ENCODE measurements around the gene FGF14.

The FGF14 gene

GRCh38 chr13:102190930-102191329 is 210.9 kb downstream of the FGF14 start:
- H3K4me1 ChIP-seq (ENCODE audit: control insufficient read depth, insufficient read depth, low read length): peaks cover 22% of the 10 kb centered on the region
- H3K36me3 ChIP-seq (ENCODE audit: insufficient read depth, low read length): no peaks in the 10 kb centered on the region
- no peak overlapping the region for H3K9ac ChIP-seq (ENCODE audit: low read depth, low read length)
- H3K27me3 ChIP-seq (ENCODE audit: control insufficient read depth, insufficient read depth, low read length): no peaks in the 10 kb centered on the region
- H3K9me3 ChIP-seq (replicated peaks; ENCODE audit: low read length): no peaks in the 10 kb centered on the region
- no peak overlapping the region for H3K4me2 ChIP-seq (ENCODE audit: low read length)
- no peak overlapping the region for H3K4me3 ChIP-seq (ENCODE audit: low read length)

DNA sequence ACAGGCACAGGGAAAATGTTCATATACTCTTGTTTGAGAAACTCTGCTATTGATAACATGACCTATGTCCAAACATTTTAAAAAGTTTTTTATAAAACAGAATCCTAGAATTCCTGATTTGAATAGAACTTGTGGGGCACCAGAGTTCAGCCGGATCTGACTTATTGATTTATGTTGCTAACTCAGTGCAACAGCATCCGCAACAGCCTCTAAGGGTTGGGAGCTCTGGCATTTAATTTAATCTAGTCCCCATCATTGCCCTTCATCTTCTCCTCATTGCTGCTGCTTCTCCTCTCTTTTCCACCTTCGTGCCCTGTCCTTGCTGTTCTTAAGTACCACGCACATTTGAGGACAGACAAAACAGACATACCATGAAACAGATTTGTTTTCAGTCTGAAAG is 214.5 kb downstream of the FGF14 start:
- H3K4me2 ChIP-seq (ENCODE audit: low read length): no peak overlapping the region
- H3K9ac ChIP-seq (ENCODE audit: low read depth, low read length): no peak overlapping the region
- H3K27me3 ChIP-seq (ENCODE audit: control insufficient read depth, insufficient read depth, low read length): no peaks in the 10 kb centered on the region
- H3K4me3 ChIP-seq (ENCODE audit: low read length): no peak overlapping the region
- peaks cover 15% of the 10 kb centered on the region for H3K4me1 ChIP-seq (ENCODE audit: control insufficient read depth, insufficient read depth, low read length)
- no peaks in the 10 kb centered on the region for H3K9me3 ChIP-seq (replicated peaks; ENCODE audit: low read length)
- no peaks in the 10 kb centered on the region for H3K36me3 ChIP-seq (ENCODE audit: insufficient read depth, low read length)

DNA sequence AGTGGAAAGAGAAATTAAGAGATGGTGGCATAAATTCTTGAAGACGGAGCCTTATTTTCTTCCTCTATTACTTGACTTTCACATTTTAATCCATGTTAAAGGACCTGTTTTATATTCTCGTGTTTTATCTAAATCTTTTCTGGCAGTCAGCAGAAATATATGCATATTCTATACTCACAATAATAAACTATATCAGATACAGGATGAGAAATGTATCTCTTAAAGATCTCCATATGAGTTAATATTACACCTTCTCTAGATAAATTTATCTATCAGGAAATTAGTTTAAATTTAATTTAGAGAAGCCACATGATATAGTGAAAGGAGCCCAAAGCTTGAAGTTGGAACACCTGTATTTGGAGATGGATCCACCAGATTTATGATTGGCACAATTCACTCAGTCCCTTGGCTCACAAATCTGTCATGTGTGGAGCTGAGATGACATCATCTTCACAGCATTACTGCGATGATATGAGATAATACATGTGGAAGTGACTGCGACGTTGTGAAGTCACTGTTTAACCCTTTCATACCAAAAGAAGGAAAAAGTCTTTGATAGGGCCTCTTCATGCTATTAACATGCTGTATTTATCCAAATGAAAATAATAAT is 216.4 kb downstream of the FGF14 start:
- H3K9ac ChIP-seq (ENCODE audit: low read depth, low read length): no peak overlapping the region
- no peak overlapping the region for H3K4me2 ChIP-seq (ENCODE audit: low read length)
- peaks cover 3% of the 10 kb centered on the region for H3K4me1 ChIP-seq (ENCODE audit: control insufficient read depth, insufficient read depth, low read length)
- H3K27me3 ChIP-seq (ENCODE audit: control insufficient read depth, insufficient read depth, low read length): no peaks in the 10 kb centered on the region
- no peak overlapping the region for H3K4me3 ChIP-seq (ENCODE audit: low read length)
- H3K9me3 ChIP-seq (replicated peaks; ENCODE audit: low read length): no peaks in the 10 kb centered on the region
- H3K36me3 ChIP-seq (ENCODE audit: insufficient read depth, low read length): no peaks in the 10 kb centered on the region

DNA sequence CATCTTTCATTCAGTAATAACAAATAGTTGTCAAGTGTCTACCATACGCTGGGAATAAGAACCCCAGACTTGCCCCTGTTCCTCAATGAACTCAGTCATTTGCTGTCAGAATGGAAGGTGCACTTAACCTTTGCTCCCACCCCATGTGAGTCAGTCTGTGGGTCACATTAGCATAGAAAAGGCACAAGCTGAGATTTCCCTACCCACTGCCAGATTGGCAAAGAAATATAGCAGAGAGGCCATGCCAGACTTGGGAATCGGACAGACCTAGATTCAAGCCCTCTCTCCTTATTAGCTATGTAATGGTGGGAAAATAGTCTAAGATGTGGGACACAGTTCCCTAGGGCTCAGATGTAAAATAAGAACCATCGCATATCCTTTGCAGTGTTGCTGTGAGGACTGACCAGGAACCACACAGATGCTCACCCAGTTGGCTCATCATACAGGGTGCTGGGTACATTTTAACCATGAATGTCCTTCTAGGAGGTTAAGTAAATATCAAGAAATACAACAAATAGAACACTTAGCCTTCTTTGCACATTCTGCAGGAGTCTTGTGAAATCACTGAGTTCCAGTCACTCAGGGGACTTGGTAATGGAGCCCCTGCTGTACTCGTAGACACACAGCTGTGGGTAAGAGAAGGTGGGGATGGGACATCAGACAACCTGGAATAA is 218.2 kb downstream of the FGF14 start:
- Histone ChIP-seq H3K4me1 (ENCODE audit: control insufficient read depth, insufficient read depth, low read length) (peaks cover 3% of the 10 kb centered on the region), H3K9me3 (replicated peaks; ENCODE audit: low read length) (no peaks in the 10 kb centered on the region), H3K27me3 (ENCODE audit: control insufficient read depth, insufficient read depth, low read length) (no peaks in the 10 kb centered on the region), H3K36me3 (ENCODE audit: insufficient read depth, low read length) (no peaks in the 10 kb centered on the region), H3K4me2 (ENCODE audit: low read length) (no peak overlapping the region), H3K4me3 (ENCODE audit: low read length) (no peak overlapping the region), H3K9ac (ENCODE audit: low read depth, low read length) (no peak overlapping the region)

DNA sequence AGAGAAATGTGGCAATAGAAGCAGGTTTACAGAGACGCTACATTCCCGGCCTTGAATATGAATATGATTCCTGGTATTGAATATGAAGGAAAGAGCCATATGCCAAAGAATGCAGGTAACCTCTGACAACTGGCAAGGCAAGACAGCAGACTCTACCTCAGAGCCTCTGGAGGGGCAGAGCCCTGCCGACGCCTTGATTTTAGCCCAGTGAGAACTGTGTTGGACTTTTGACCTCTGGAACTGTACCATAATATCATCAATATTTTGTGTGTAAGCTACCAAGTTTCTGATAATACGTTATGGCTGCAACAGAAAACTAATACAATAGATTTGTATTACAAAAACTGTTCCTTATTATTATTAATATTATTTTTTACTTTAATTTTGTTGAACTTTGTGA is 219.7 kb downstream of the FGF14 start:
- H3K9me3 ChIP-seq (replicated peaks; ENCODE audit: low read length): no peaks in the 10 kb centered on the region
- H3K9ac ChIP-seq (ENCODE audit: low read depth, low read length): no peak overlapping the region
- H3K4me2 ChIP-seq (ENCODE audit: low read length): no peak overlapping the region
- H3K27me3 ChIP-seq (ENCODE audit: control insufficient read depth, insufficient read depth, low read length): no peaks in the 10 kb centered on the region
- H3K36me3 ChIP-seq (ENCODE audit: insufficient read depth, low read length): no peaks in the 10 kb centered on the region
- no peak overlapping the region for H3K4me3 ChIP-seq (ENCODE audit: low read length)
- H3K4me1 ChIP-seq (ENCODE audit: control insufficient read depth, insufficient read depth, low read length): peaks cover 3% of the 10 kb centered on the region

- Histone ChIP-seq H3K36me3 (ENCODE audit: insufficient read depth, low read length) (no peaks in the 10 kb centered on the region), H3K4me3 (ENCODE audit: low read length) (no peak overlapping the region), H3K9ac (ENCODE audit: low read depth, low read length) (no peak overlapping the region), H3K27me3 (ENCODE audit: control insufficient read depth, insufficient read depth, low read length) (no peaks in the 10 kb centered on the region), H3K9me3 (replicated peaks; ENCODE audit: low read length) (no peaks in the 10 kb centered on the region), H3K4me1 (ENCODE audit: control insufficient read depth, insufficient read depth, low read length) (no peaks in the 10 kb centered on the region), H3K4me2 (ENCODE audit: low read length) (no peak overlapping the region)
Measured at GRCh38 chr13:102177431-102177830, 224.4 kb downstream of the FGF14 start.

DNA sequence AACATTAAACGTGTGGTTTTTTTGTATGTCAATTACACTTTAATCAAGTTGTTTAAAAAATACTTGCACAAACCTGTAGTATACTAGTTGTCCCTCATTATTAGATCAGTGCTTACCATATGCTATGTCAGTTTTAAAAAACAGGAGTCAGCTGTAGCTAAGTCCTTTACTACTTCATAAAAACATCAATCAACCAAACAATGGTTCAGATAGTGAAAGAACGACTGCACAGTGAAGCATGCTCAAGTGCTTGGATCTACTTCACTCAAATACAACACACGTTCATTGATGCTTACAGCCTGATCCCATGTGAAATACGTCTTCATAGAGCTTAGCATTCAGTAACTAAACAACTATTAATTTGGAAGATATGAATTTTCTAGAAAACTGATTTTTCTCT is 225.0 kb downstream of the FGF14 start:
- no peak overlapping the region for H3K4me2 ChIP-seq (ENCODE audit: low read length)
- H3K9ac ChIP-seq (ENCODE audit: low read depth, low read length): no peak overlapping the region
- H3K4me1 ChIP-seq (ENCODE audit: control insufficient read depth, insufficient read depth, low read length): no peaks in the 10 kb centered on the region
- H3K9me3 ChIP-seq (replicated peaks; ENCODE audit: low read length): no peaks in the 10 kb centered on the region
- H3K36me3 ChIP-seq (ENCODE audit: insufficient read depth, low read length): no peaks in the 10 kb centered on the region
- no peaks in the 10 kb centered on the region for H3K27me3 ChIP-seq (ENCODE audit: control insufficient read depth, insufficient read depth, low read length)
- no peak overlapping the region for H3K4me3 ChIP-seq (ENCODE audit: low read length)

GRCh38 chr13:102172406-102172805 is 229.4 kb downstream of the FGF14 start:
- Histone ChIP-seq H3K27me3 (ENCODE audit: control insufficient read depth, insufficient read depth, low read length) (no peaks in the 10 kb centered on the region), H3K4me1 (ENCODE audit: control insufficient read depth, insufficient read depth, low read length) (no peaks in the 10 kb centered on the region), H3K9me3 (replicated peaks; ENCODE audit: low read length) (no peaks in the 10 kb centered on the region), H3K36me3 (ENCODE audit: insufficient read depth, low read length) (no peaks in the 10 kb centered on the region), H3K4me3 (ENCODE audit: low read length) (no peak overlapping the region), H3K4me2 (ENCODE audit: low read length) (no peak overlapping the region), H3K9ac (ENCODE audit: low read depth, low read length) (no peak overlapping the region)

DNA sequence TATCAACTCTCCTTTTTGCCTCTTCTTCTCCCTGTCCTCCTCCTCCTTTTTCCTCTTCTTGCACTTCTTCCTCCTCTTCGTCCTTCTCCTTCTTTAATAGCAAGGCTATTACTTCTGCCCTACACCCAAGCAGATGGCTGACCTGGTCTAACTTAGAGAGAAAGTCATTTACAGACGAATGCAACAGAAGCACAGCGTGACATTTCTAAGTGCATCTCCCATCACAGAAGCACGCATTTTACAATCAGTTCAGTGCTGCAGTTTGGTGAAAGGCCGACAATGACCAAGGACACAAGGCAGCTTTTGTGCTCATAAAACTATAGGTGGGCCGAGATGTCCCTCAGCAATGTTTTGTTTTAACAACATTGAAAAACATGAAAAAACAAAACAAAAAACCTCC is 231.5 kb downstream of the FGF14 start:
- Histone ChIP-seq H3K9me3 (replicated peaks; ENCODE audit: low read length) (no peaks in the 10 kb centered on the region), H3K4me2 (ENCODE audit: low read length) (no peak overlapping the region), H3K4me1 (ENCODE audit: control insufficient read depth, insufficient read depth, low read length) (no peaks in the 10 kb centered on the region), H3K4me3 (ENCODE audit: low read length) (no peak overlapping the region), H3K9ac (ENCODE audit: low read depth, low read length) (no peak overlapping the region), H3K27me3 (ENCODE audit: control insufficient read depth, insufficient read depth, low read length) (no peaks in the 10 kb centered on the region), H3K36me3 (ENCODE audit: insufficient read depth, low read length) (no peaks in the 10 kb centered on the region)

GRCh38 chr13:102169471-102170015 is 232.3 kb downstream of the FGF14 start:
- Histone ChIP-seq H3K4me1 (ENCODE audit: control insufficient read depth, insufficient read depth, low read length) (no peaks in the 10 kb centered on the region), H3K36me3 (ENCODE audit: insufficient read depth, low read length) (no peaks in the 10 kb centered on the region), H3K4me3 (ENCODE audit: low read length) (no peak overlapping the region), H3K4me2 (ENCODE audit: low read length) (no peak overlapping the region), H3K27me3 (ENCODE audit: control insufficient read depth, insufficient read depth, low read length) (no peaks in the 10 kb centered on the region), H3K9me3 (replicated peaks; ENCODE audit: low read length) (no peaks in the 10 kb centered on the region), H3K9ac (ENCODE audit: low read depth, low read length) (no peak overlapping the region)

DNA sequence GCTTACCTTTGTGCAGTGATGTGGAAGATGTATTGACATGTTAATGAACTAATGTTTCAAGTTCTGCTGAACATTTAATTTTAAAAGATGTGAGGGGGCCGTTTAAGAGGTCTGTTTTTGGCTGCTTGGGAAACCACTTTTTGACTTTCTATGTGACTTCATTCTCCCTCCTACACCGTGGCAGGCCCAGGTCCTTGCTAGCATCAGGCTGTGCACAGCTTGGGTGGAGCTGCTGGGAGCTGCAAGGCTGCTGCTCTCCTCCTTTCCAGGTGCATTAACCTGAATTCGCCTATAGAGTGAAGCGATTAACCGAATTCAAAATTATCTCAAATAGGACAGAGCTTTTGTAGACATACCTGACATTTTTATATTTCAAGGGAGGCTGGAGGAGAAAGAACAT is 249.1 kb downstream of the FGF14 start:
- H3K27me3 ChIP-seq (ENCODE audit: control insufficient read depth, insufficient read depth, low read length): peaks cover 11% of the 10 kb centered on the region
- H3K9me3 ChIP-seq (replicated peaks; ENCODE audit: low read length): no peaks in the 10 kb centered on the region
- H3K36me3 ChIP-seq (ENCODE audit: insufficient read depth, low read length): no peaks in the 10 kb centered on the region
- no peak overlapping the region for H3K4me3 ChIP-seq (ENCODE audit: low read length)
- H3K9ac ChIP-seq (ENCODE audit: low read depth, low read length): no peak overlapping the region
- no peak overlapping the region for H3K4me2 ChIP-seq (ENCODE audit: low read length)
- no peaks in the 10 kb centered on the region for H3K4me1 ChIP-seq (ENCODE audit: control insufficient read depth, insufficient read depth, low read length)

- H3K9me3 ChIP-seq (replicated peaks; ENCODE audit: low read length): no peaks in the 10 kb centered on the region
- H3K9ac ChIP-seq (ENCODE audit: low read depth, low read length): no peak overlapping the region
- no peak overlapping the region for H3K4me3 ChIP-seq (ENCODE audit: low read length)
- H3K36me3 ChIP-seq (ENCODE audit: insufficient read depth, low read length): no peaks in the 10 kb centered on the region
- peaks cover 9% of the 10 kb centered on the region for H3K27me3 ChIP-seq (ENCODE audit: control insufficient read depth, insufficient read depth, low read length)
- H3K4me1 ChIP-seq (ENCODE audit: control insufficient read depth, insufficient read depth, low read length): no peaks in the 10 kb centered on the region
- no peak overlapping the region for H3K4me2 ChIP-seq (ENCODE audit: low read length)
Measured at GRCh38 chr13:102147353-102147752, 254.5 kb downstream of the FGF14 start.
